COLO829 (cell line): ENCODE measurements around the gene SPRYD3.

Source experiments
- DNase-seq: peaks from one replicate; pipeline ENCODE4 v3.0.0; 2012; ENCODE audit warnings: low spot score

SPRYD3 gene

GRCh38 chr12:53025250-53025649 is 53.9 kb downstream of the SPRYD3 start:
- DNase-seq, result no peak

DNA sequence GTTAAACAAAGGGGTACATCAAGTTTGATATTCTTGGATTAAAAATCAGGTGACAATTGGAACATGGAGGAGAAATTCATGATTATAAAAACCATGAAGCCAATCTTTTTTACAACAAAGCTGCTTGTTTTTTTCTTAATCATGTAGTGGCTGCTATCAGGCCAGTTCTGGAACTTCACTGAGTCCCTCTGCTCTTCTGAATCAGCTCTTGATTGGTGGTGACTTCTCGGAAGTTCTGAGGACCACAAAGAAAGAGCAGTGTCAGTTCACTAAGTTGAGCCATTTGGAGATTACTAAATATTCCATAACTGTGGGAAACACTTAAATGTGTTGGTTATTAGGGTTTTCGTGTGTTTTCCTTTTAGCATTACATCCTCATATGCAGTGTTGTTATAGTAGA is 64.5 kb downstream of the SPRYD3 start:
- DNase-seq, result no peak
